ENCODE data around the gene OR13C2.

OR13C2 gene

GRCh38 chr9:104555521-104555920, 49.9 kb downstream of the OR13C2 start:
- H3K9me2 ChIP-seq (ENCODE audit: low read depth, low read length) = no peaks in the 10 kb centered on the region
- H3K36me3 ChIP-seq (ENCODE audit: insufficient read depth, low read length) = no peaks in the 10 kb centered on the region
- no peaks in the 10 kb centered on the region for H3K79me2 ChIP-seq (ENCODE audit: insufficient read depth, low read length)
- no peaks in the 10 kb centered on the region for H3K9me3 ChIP-seq (ENCODE audit: low read length)
- no peak overlapping the region for H3K27ac ChIP-seq (ENCODE audit: low read depth, low read length, poor library complexity, severe bottlenecking)
- no peaks in the 10 kb centered on the region for H3F3A ChIP-seq (ENCODE audit: insufficient read depth, low read length)
- H3K27me3 ChIP-seq (ENCODE audit: insufficient read depth, low read length) = no peaks in the 10 kb centered on the region
- TF ChIP-seq CTCF (IDR thresholded peaks at IDR 0.05; ENCODE audit: low read length) (no peak), EZH2 (IDR thresholded peaks at IDR 0.05; ENCODE audit: borderline replicate concordance, low read length) (no peak)
- no peaks in the 10 kb centered on the region for H4K20me1 ChIP-seq (ENCODE audit: insufficient read depth, low read length)
- no peak overlapping the region for H3K4me2 ChIP-seq (ENCODE audit: low read length)
- no peak overlapping the region for H2AFZ ChIP-seq (ENCODE audit: low read length)
- no peak overlapping the region for H3K4me3 ChIP-seq (ENCODE audit: low read depth, low read length, poor library complexity, severe bottlenecking)
- no peaks in the 10 kb centered on the region for H3K4me1 ChIP-seq (ENCODE audit: insufficient read depth, low read length, severe bottlenecking)
- H3K9ac ChIP-seq (ENCODE audit: low read length) = no peak overlapping the region

Measured in OCI-LY1 (cell line).